NCI-H1092 treated with DMSO at 0.1 percent for 48 hours (cell line): ENCODE results near the gene MAPK14.

ENCODE experiments used
- DNase-seq: peaks from one replicate; lab custom pipeline; 2025; lab: John Stamatoyannopoulos, UW

The MAPK14 gene

GRCh38 chr6:36035225-36035624 lies 7.6 kb downstream of the MAPK14 start:
- DNase-seq: no peak

- no peak for DNase-seq
Observed at GRCh38 chr6:36038120-36038876, 10.7 kb downstream of the MAPK14 start.

DNA sequence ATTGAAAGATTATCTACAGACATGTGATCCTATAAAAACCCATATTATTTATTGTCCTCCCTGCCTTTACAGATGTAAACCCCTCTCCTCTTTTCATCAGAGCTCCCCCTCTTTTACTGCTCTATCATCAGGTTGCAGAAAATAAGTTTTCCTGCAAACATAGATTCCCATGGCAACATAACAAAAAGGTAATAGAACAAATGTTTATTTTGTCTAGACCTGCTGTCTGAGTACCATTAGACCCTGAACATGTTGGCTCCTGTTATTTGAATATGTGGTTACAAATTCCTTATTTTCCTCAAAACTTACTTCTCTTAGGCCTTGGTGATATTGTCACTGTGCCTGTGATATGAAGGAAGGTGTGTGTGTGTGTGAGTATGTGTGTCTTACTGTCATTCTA lies 11.5 kb downstream of the MAPK14 start:
- DNase-seq: no peak

DNA sequence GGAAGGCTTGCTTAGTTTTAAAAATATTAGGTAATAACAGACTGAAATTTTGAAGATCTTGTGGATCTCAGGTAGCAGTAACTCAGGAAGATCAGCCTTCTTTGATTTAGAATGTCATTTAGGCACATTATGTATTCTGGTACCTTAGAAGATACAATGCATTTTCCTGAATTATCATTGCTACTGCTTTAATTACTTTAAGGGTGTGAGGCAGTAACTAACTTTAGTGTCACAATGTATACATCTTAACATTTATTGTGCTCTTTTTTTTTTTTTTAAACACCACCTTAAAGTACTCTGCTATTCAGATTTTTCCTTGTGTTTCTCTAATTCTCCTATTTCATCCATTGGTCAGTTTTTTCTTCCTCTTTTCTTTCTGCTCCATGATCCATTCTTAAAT lies 13.3 kb downstream of the MAPK14 start:
- DNase-seq: no peak

DNA sequence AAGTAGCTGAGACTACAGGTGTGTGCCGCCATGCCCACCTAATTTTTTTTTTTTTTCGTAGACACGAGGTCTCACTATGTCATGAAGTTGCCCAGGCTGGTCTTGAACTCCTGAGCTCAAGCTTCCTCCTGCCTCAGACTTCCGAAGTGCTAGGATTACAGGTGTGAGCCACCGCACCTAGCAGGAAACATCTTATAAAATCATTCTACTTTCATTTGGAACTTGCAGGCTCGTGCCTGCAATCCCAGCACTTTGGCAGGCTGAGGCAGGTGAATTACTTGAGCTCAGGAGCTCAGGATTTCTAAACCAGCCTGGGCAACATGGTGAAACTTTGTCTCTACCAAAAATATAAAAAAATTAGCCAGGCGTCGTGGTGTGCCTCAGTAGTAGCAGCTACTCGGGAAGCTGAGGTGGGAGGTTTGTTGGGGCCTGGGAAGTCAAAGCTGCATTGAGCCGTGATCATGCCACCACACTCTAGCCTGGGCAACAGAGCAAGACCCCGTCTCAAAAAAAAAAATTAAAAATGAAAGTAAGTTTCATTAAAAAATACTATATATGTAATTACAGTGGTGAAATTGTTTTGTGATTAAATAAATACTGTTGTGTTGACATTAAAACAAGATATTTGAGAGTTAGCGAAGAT lies 15.1 kb downstream of the MAPK14 start:
- no peak for DNase-seq

- no peak for DNase-seq
Observed at GRCh38 chr6:36049582-36049981, 22.0 kb downstream of the MAPK14 start.

- DNase-seq: no peak
Observed at GRCh38 chr6:36050305-36050704, 22.7 kb downstream of the MAPK14 start.

GRCh38 chr6:36050947-36051710 lies 23.5 kb downstream of the MAPK14 start:
- DNase-seq: no peak

GRCh38 chr6:36052097-36052496 lies 24.5 kb downstream of the MAPK14 start:
- no peak for DNase-seq

- DNase-seq: no peak
Observed at GRCh38 chr6:36053878-36054277, 26.3 kb downstream of the MAPK14 start.

- DNase-seq: no peak
Observed at GRCh38 chr6:36054415-36054814, 26.8 kb downstream of the MAPK14 start.

- no peak for DNase-seq
Observed at GRCh38 chr6:36054956-36055355, 27.3 kb downstream of the MAPK14 start.

GRCh38 chr6:36056178-36056577 lies 28.6 kb downstream of the MAPK14 start:
- no peak for DNase-seq

DNA sequence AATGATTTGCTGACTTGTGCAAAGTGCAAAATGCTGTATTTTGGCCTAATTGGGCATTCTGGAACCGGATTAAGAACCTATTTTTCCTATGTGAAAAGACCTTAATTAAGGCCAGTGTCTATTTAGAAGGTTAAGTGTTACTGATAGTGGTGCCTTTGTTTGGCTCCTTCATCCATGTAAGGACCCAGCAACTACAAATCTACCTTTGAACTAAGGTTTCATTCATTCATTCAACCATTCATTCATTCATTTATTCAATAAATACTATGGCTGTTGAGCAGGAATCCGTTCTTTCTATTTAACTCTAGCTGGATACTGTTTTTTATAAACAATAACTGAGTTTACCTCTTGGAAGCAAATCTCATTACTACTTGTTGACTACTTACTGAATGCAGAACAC lies 33.6 kb downstream of the MAPK14 start:
- DNase-seq: no peak

- DNase-seq: no peak
Observed at GRCh38 chr6:36062247-36062646, 34.6 kb downstream of the MAPK14 start.

DNA sequence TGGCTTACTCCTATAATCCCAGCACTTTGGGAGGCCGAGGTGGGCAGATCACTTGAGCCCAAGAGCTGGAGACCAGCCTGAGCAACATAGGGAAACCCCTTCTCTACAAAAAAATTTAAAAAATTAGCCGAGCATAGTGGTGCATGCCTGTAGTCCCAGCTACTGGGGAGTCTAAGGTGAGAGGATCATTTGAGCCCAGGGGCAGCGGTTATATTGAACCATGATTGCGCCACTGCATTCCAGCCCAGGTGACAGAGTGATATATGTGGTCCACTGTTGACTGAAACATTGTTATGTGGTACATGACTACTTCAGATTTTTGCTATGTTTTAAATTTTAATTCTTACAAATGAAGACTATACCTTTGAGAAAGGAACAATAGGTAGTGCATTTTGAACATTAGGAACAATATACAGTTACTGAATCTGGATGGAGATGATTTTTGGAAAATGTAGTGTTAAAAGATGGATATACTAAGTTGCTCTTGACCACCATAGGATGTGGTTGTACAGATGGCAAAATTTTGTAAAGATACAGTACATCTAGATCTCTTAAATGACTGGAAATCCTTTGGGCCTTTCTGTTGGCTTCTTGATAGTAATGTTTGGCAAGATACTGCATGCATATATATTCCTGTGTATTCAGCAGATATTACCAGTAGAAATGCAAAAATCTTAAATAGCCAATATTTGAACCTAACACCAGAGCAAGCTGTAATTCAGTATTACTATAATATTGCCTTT lies 35.9 kb downstream of the MAPK14 start:
- no peak for DNase-seq

DNA sequence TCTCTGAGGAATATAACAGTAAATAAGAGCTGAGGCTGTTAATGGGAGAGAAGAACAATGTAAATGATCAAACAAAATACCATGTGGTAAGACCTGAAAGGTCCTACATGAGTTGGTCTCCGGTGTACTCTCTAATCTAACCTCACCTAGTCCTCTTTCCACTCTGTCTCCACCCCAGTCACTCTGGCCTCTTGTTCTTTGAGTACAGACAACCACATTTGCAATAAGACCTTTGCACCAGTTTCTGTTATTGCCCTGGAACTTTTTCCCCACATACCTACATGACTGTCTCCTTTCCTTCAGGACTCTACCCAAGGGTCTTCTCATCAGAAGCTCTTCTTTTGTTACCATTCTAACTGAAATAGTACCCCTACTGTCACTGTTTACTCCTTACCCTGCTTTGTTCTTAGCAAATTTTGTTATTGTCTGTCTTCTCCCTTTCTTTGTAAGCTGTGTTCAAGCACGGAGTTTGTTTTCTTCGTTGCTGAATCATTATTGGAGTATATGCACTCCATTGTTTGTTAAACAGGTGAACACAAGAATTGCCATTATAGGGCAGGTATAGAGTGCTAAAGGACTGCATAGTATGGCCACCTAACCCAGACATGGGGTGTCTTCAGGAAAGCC lies 37.3 kb downstream of the MAPK14 start:
- DNase-seq: no peak

- DNase-seq: no peak
Observed at GRCh38 chr6:36065916-36066315, 38.3 kb downstream of the MAPK14 start.

DNA sequence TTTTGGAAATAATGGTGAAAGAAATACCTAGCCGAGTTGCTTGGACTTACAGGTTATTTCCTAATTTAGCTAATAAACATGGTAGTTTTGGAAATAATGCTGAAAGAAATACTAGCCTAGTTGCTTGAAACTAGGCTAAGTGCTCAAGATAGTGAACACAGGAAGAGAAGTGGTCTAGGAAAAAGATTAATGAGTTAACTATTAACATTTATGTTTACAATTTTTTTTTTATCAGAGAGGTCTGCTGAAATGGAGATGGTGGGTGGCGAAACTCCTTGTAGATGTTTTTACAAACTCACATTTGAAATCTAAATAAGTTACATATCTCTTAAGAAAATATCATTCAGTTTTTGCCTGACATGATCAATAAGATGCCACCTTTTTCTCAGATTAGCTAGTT lies 39.2 kb downstream of the MAPK14 start:
- no peak for DNase-seq

GRCh38 chr6:36067374-36068011 lies 39.9 kb downstream of the MAPK14 start:
- no peak for DNase-seq

- no peak for DNase-seq
Observed at GRCh38 chr6:36068012-36068392, 40.4 kb downstream of the MAPK14 start.
